NCI-H1417 treated with DMSO at 0.1 percent for 48 hours (cell line): Measurements from ENCODE around the gene PTGR3.

Experiments
- DNase-seq: peaks from one replicate; lab custom pipeline; 2025; lab: John Stamatoyannopoulos, UW

The PTGR3 gene, protein sequence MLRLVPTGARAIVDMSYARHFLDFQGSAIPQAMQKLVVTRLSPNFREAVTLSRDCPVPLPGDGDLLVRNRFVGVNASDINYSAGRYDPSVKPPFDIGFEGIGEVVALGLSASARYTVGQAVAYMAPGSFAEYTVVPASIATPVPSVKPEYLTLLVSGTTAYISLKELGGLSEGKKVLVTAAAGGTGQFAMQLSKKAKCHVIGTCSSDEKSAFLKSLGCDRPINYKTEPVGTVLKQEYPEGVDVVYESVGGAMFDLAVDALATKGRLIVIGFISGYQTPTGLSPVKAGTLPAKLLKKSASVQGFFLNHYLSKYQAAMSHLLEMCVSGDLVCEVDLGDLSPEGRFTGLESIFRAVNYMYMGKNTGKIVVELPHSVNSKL

DNA sequence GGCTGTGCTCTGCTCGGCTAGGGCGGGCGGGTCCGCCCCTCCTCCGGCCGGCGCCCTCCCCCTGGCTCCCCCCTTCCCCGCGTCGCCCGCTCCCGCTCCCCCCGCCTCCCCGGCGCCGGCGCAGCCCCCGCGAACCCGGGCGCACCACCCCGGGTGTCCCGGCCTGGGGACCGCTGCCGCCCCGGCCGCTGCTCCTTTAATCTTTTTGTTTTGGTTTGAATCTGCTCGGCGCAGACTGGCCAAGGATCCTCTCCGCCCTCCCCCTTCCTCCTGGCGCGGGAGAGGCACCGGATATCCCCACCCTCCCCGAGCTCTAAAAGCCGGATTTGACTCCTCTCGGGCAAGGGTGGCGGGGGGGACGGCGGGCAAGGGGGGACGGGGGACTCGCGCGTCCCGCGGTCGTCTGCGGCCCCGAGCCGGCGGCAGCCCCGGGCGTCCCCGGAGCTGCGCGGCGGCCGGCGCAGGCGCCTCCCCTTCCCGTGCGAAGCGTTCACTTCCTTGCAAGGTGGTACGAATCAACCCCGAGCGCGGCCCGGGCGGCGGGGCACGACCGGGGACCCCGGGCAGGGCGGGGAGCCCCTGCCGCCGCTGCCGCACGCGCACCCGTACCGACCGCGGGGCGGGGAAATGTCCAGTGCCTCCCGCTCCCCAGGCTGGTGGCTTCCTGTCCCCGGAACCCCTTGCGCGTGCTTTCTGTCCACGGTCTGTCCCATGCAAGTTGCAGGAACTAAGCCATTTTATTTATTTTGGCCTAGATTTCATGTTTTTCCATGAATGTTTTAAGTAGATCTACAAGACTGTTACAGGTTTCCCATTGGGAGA lies at the start of gene PTGR3:
Gene PTGR3 (minus strand): TSS at position 11 of the 822 bp plus-strand sequence. CDS start 81 bp downstream, outside the sequence.
- peak; percentile 44 for DNase-seq

DNA sequence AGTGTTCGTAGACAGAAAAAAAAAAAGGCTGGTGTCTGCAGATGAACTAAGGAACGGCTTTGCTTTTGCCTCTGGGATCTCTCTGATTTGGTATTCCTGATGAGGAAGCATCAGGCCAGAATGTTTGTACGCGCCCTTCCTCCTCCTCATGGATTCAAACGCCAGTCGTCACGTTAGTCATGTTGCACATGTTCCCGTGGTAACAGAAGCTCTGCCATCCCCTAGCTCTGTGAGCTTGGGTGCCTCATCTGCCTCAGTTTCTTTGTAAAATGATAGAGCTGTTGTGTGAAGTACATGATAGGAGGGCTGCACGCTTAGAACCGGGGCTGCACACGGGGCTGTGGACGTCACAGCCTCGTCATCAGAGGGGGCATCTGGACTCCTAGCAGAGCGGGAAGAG lies 48.7 kb upstream of the PTGR3 start:
- no peak for DNase-seq

DNA sequence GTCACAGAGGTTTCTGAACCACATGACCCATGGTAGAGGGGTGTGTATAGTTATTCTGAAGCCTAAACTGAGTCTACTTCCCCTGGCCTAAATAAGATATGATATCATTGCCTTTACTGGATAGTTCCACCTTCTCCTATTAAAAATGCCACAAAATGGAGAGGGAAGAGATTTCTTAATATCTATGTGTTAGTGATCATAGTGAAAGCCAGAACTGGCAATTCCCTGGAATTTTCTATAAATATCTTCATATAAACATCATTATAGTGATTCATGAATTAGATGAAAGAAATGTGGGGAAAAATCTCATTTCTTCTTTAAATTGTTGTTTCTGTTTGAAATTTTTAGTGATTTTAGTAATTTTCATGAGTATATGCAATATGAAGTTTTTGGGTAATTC lies 47.4 kb upstream of the PTGR3 start:
- DNase-seq = no peak

DNA sequence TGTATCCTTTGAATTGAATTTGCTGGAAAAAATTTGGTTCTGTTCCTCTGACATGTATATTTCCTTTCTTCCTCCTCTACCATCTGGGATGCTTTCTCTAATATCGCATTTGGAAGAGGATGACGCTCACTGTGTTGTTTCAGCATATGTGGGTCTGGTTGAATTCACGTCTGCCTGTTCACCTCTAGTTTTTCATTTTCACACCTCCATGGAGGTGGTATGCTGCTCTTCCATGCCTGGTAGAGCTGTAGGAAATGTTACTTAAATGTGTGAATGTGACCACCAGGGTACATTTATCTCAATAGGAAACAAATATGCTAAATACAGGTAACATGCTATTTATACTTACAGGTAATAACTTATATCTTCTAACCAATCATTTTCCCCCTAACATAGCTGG lies 46.2 kb upstream of the PTGR3 start:
- no peak for DNase-seq

DNA sequence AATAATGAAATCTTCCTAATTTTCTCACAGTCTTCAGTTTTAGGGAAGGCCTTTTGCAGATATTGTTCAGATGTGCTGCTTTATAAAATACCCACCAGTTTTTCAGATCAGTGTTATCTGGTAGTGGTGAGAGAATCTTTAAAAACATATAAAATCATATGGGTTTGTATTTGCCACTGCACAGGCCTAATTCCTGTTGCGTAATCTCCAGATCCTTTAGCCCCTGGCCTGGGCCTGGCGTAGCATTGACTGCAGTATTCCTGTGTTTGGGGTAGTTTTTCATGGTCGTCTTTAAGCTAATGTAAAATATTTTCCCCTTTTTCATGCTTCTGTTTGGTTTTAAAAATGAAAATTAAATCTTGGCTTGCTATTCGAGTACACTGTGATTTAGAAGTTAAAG lies 44.8 kb upstream of the PTGR3 start:
- DNase-seq = no peak

DNA sequence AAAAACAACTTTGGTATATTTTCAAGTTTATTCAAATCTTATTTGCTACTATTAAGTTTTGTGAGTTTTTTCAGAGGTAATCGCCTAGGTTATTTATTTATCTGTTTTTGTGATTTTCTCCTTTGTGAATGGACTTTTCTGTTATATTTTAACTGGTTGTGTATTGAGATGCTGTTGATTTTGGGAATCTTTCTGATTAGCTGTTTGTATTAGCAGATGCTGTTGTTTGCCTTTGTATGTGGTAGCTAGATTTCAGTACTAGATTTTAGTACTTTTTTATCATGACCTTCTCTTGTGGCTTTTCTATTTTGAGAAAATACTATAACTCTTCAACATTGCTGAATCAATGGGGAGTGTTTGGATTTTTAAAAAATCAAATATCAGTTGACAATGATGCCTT lies 44.1 kb upstream of the PTGR3 start:
- no peak for DNase-seq

DNA sequence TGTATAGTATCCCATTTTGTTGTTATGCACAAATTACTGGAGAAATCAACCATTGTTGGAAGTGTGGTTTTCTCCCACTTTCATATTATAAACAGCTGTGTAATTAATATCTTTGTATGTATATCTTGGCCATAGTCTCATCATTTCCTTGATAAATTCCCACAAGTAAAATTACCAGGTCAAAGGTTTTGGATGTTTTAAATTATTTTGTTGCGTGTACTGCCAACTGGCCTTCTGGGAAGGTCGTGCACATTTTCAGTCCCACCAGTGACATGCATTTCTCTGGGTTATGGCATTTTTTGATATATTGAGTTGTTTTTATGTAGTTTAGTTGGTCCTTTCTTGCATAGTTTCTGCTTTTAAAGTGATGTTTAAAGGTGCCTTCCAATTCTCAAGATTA lies 43.2 kb upstream of the PTGR3 start:
- no peak for DNase-seq

DNA sequence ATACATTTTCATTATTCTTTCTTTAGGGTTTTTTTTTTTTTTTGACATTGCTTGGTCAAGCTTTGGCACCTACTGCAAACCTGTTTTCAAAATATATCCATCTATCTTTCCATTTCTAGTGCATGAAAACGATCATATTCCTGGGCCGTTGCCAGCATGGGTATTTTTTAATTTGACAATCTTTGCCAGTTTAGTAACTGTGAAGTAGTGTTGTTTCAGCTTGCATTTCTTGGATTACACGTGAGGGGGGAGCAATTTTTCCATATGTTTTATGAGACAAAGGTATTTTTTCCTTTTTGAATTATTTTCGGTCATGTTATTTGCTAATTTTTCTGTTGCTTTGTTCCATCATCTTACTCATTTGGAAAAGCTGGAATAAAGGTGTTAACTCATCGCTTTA lies 42.5 kb upstream of the PTGR3 start:
- DNase-seq = no peak

DNA sequence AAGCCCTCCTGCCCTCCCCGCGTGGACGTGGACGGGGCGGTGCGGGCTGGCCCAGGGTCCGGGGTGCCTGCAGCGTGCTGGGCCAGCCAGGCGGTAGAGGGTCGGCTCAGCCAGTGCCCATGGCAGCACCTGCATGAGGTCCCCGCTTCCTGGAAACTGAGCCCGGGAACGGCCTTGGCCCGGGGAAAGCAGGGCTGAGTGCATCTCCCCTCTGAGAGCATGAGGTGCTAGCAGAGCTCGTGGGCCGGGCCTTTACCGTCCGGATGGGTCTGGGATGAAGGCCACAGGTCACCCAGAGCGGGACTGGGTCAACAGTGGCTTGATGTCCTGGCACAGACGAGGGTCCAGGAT lies 41.5 kb upstream of the PTGR3 start:
- DNase-seq = no peak

DNA sequence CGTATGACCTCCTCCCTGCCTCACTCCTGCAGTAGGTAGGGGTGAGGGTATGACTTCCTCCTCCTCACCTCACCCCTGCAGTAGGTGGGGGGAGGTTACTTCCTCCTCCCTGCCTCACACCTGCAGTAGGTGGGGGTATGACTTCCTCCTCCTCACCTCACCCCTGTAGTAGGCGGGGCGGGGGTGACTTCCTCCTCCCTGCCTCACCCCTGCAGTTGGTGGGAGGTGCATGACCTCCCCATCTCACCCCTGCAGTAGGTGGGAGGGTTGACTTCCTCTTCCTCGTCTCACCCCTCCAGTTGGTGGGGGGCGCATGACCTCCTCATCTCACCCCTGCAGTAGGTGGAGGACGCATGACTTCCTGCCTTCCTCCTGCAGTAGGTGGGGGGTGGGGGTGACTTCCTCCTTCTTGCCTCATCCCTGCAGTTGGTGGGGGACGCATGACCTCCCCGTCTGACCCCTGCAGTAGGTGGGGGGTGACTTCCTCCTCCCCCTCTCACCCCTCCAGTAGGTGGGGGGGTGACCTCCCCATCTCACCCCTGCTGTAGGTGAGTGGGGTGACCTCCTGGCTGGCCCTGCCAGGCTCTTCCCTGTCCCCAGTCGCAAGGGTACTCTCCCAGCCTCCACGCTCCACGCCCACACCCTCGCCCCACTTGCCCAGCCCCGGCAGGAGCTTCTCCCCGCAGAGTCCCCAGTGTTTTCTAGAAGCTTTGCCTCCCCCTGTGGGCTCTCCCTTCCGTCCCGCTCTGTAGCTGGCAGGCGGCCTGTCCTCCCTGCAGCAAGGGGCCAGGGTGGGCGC lies 40.9 kb upstream of the PTGR3 start:
- DNase-seq = no peak

DNA sequence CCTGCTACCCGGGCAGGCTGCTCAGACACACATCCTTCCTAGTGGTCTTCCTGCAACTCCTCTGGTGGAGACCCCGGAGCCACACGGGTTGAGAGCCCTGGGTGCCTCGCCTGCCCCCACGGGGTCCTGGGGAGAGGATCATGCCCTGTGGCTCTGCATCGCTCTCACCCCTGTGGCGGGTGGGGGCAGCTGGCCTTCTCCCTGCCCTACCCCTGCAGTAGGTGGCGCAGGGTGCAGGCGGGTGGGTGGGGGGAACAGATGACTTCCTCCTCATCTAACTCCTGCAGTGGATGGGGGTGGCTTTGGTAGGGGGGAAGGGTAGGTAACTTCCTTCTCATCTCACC lies 40.2 kb upstream of the PTGR3 start:
- DNase-seq = no peak

DNA sequence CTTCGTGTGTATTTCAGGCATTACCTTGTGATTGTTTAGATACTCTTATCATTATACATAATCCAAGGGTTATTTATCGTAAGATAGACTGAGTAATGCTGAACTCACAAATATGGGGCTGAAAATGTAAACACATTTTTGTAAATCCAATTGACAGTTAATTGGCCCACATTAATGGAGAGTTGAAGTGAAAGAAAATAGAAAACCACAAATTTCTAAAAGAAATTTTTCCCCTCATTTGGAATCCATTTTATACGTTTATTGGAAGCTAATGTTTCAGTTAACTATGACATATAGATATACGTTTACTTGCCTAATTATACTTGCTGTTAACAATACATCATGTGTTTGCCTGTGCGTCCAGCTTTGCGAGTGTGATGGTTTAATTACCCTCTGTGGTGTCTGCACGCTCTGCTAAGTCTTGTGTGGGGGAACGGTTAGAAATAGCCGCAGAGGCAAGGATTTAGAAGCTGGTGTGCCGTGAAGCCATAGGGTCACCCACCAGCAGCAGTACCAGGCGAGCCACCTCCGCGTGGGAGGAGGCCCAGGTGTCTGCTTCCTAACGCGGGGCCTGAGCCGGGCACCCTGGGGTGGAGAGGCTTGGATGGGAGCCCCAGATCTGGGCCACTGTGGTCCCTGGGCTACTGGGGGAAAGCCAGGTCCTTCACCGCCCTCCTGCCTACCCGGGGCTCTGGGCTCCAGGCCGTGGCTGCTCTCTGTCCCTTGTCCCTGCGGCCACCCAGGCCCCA lies 39.7 kb upstream of the PTGR3 start:
- DNase-seq = peak; percentile 74

DNA sequence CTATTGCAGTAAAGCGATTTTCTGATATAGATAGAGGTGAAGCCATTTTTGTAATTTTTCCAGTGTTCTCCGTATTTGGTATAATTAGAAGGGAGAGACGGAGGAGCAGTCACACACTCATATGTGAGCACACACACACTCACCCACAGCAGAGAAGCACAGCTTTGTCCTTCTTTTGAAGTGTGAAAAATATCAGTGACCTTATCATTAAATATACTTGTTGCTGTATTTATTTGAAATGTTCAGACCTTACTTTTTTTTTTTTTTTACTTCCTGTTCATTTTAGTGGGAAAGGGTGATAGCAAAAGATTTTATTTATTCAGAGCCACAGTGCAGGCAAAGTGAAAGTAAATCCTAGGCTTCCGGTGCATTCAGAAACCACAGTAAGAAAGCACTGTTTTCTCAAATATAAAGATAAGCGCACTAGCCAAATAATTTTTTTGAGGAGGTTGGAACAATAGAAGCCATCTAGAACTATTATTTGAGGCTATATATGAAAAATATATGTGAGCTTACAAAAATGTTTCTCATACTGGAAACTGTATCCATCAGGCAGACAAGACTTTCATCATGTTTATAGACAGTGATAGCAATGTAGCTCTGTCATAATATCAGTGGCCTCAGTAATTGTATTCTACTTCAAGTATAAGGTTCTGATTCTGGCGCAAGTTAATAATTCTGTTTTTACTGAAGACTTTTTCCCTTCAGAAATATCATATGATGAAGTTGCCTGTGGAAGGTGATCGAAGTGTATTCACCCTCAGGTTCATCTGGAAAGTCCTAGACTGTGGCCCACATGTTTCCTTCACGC lies 38.9 kb upstream of the PTGR3 start:
- DNase-seq = peak; percentile 92

DNA sequence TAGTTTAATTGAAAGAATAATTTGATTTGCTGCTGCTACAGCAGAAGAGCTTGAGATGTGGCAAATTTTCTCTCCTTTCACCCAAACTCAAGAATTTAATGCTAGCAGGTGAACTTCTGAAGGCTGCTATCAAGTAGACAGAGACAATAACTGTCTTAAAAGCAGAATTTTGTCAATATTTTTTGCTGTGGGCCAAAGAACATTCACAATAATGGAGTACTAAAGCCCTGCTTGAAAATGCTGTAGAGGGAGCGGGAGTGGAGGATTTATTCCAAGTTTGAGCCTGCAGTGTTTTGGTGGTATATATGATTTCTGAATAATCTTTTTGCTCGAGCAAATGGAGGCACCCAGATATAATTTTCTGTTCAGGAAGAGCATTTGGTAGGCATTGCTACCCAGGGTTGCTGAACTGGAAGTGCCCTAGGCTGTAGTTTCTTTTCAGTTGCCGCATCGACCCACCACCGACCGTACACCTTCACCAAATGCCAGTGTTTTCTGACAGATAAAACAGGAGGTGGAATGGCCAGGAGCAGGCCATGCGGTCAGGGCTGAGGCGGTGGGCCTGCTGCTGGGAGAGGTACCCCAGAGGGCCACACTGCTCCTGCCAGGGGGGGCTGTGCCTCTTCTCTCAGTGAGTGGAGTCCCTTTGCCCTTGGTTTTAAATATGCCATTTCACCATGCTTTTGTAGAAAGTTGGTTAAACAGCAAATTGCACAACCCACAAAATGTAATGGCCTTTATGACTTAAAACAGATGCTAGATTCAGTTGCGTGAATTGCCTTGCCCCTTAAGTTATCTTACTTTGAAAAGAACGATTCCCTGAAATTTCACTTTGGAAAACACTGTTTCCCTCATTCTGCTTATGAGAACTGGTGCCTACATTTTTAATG lies 38.0 kb upstream of the PTGR3 start:
- DNase-seq = no peak

DNA sequence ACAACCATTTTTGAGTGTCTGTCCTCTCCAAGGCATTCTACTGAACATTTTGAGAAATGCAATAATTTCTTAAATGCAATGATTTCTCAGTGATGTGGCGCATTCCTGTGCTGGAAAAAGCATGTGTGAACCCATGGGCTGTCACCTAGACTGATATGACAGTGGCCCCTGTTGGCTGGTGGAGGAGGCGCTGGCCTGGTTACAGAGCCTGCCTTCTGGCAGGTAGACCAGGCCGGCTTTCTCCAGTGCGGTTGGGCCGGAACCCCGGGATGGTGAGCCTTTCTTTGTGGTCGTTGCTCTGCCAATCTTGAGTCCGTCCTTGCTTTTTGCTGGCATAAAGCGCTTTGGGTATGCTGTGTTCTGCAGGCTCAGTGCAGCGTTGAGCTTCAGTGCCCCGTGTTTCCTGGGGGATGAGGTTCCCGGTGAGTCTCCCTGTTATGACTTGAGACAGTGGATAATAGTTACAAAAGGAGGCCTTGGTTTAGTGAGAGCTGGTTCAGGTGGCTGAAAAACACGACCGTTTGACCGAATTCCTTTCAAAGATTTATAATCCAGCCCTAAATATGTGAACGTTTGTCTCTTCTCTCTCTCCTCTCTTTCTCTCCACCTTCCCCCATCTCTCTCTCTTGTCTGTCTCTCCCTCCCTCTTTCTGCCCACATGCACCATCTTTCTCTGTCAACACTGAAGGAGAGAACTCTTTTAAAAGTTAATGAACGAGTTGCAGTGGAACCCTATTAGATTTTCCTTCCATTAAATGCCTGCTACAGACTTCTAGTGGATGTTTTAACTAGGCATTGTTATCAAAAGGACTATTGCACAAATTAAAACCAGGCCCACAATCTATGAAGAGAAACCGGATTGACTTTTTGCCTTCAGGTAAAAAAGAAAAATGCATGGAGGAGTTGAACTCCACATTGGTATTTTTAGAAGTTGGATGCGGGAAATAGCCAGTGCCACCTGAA lies 35.7 kb upstream of the PTGR3 start:
- no peak for DNase-seq

DNA sequence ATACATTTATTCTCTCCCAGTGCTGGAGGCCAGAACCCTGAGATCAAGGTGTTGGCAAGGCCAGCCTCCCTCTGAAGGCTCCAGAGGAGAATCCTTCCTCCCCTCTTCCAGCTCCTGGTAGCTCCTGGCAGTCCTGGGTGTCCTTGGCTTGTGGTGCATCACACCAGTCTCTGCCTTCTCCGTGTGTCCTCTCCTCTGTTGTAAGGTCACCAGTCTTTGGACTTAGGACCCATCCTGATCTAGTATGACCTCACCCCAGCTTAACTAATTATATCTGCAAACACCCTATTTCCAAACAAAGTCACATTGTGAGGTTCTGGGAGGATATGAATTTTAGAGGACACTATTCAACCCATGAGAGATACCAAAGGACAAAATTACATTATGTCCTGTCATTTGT lies 32.8 kb upstream of the PTGR3 start:
- DNase-seq = no peak

DNA sequence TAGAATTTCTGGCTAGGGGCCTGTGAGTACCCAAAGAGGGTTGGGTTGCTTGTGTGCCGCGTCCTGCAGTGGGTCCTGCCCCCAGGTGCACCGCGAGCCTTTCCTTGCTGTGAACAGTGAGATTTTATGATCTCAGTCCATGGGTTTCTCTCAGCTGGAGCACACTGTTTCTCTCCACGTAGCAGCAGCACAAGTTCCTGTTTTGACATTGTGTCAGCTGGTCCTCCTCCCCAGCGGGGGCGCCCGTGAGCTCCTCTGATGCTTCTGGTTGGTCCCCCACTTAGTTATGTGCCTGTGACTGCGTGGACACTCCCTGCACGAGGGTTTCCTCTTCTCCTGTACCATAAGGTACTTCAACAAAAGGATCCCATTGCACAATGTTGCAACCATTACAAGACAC lies 31.5 kb upstream of the PTGR3 start:
- no peak for DNase-seq

DNA sequence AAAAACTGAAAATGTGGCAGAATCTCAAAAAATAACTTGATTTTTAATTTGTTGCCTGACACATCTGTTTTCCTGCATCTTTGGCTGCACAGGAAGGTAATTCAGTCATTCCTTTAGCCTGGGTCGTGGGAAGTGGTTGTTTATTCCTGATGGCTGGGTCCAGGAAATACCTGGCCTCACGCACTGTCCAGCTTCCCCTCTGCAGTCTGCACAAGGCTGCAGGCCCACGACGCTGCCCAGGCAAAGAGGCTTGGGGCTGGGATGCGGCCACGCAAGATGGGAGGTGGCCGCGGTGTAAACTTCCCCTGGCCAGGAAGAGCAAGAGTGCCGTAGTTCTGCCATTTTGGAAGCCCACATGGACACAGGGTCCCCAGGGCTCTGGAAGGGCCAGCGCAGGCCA lies 29.8 kb upstream of the PTGR3 start:
- DNase-seq = no peak

DNA sequence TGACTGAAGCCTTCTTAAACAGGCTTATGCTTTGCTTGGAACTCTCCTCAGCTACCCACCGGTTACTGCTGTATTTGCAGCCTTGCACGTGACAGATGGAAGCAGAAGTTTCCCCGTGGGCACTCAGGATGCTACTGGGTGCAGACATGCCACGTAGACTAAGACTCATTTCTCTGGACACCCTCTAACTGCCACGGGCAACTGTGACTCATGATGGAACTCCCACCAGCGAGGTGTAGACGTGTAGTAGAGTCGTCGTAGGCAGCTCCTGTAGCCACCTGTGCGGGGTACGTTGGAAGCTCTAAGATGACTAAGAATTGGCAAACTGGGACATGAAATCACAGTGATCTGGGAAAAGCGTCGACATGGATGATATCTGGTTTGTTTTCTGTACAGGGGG lies 29.2 kb upstream of the PTGR3 start:
- DNase-seq = no peak
